ENCODE results near the gene FNDC3A.

The FNDC3A gene

DNA sequence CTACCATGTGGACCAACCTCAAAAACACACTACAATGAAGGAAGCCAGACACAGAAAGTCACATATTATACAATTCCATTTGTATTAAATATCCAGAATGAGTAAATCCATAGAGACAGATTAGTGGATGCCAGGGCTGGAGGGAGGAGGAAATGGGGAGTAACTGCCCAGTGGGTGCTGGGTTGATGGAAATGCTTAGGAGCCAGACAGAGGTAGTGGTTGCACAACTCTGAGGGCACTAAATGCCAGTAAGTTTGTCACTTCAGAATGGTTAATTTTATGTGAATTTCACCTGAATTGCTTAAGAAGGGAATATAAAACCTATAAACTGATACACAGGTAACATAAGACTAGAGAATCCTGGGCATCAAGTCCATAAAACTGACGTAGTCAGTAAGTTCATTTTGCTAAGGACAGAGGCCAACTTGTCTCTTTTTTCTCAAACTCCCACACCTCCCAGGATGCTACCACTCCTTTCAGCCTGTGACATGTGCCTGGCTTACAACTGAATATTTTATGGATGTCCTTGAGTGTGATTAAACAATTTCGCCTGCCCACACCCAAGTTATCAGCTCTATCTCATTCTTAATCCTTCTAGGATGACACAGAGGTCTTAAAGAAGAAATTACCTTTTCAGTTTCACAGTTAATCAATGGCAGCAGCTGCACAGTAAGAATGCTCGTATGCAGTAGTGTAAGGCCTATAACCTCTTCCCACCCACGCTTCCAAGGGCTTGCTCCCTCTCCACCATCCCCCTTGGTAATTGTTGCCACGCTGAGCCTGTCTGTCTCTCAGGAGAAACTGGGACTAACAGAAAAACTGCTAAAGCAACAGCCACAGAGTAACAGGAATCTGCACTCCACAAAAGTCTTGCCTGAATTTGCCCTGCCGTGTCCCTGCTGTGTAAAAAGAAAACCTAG lies 238.5 kb downstream of the FNDC3A start:
- Histone ChIP-seq H3K79me2 (no peaks in the 10 kb centered on the region), H3K9ac (no peak overlapping the region), H3K4me3 (ENCODE audit: low read depth, low read length) (no peak overlapping the region), H3K36me3 (ENCODE audit: control insufficient read depth, insufficient read depth, low read length) (no peaks in the 10 kb centered on the region), H3K27me3 (ENCODE audit: control insufficient read depth, insufficient read depth, low read length) (no peaks in the 10 kb centered on the region), H3K9me3 (ENCODE audit: control insufficient read depth, low read length) (no peaks in the 10 kb centered on the region), H2AFZ (no peak overlapping the region), H3K4me1 (no peaks in the 10 kb centered on the region), H3K27ac (no peak overlapping the region), H3K4me2 (ENCODE audit: low read length) (no peak overlapping the region)
- TF ChIP-seq, protein P1, sequence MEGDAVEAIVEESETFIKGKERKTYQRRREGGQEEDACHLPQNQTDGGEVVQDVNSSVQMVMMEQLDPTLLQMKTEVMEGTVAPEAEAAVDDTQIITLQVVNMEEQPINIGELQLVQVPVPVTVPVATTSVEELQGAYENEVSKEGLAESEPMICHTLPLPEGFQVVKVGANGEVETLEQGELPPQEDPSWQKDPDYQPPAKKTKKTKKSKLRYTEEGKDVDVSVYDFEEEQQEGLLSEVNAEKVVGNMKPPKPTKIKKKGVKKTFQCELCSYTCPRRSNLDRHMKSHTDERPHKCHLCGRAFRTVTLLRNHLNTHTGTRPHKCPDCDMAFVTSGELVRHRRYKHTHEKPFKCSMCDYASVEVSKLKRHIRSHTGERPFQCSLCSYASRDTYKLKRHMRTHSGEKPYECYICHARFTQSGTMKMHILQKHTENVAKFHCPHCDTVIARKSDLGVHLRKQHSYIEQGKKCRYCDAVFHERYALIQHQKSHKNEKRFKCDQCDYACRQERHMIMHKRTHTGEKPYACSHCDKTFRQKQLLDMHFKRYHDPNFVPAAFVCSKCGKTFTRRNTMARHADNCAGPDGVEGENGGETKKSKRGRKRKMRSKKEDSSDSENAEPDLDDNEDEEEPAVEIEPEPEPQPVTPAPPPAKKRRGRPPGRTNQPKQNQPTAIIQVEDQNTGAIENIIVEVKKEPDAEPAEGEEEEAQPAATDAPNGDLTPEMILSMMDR (IDR thresholded peaks at IDR 0.05) = no peak

DNA sequence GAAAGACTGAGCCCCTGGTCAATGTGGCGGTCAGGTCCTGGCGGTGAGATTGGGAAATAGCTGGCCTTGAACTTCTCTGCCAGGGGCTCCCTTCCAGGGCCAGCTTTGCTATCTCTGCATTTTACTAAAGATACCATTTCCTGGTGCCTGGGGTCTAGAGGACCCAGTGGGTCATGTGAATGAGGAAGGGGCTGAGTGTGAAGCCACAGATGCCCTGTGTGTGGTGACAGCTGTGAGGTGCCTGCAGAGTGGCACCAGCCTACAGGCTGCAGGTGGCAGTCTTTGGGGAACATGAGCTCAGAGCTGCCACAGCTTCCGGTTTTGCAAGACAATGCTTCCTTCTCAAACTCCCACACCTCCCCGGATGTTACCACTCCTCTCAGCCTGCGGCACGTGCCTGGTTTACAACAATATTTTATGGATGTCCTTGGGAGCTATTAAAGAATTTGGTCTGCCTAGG lies 239.2 kb downstream of the FNDC3A start:
- no peaks in the 10 kb centered on the region for H3K36me3 ChIP-seq (ENCODE audit: control insufficient read depth, insufficient read depth, low read length)
- no peak overlapping the region for H3K4me3 ChIP-seq (ENCODE audit: low read depth, low read length)
- H3K79me2 ChIP-seq = no peaks in the 10 kb centered on the region
- TF ChIP-seq, protein P1 (IDR thresholded peaks at IDR 0.05) = no peak
- H3K27ac ChIP-seq = no peak overlapping the region
- H3K9me3 ChIP-seq (ENCODE audit: control insufficient read depth, low read length) = no peaks in the 10 kb centered on the region
- no peak overlapping the region for H2AFZ ChIP-seq
- no peaks in the 10 kb centered on the region for H3K4me1 ChIP-seq
- no peak overlapping the region for H3K4me2 ChIP-seq (ENCODE audit: low read length)
- no peak overlapping the region for H3K9ac ChIP-seq
- no peaks in the 10 kb centered on the region for H3K27me3 ChIP-seq (ENCODE audit: control insufficient read depth, insufficient read depth, low read length)

- TF ChIP-seq, protein P1 (IDR thresholded peaks at IDR 0.05) = no peak
- no peak overlapping the region for H3K4me3 ChIP-seq (ENCODE audit: low read depth, low read length)
- no peak overlapping the region for H3K27ac ChIP-seq
These were observed 240.6 kb downstream of the FNDC3A start for GRCh38 chr13:49216334-49216733.

GRCh38 chr13:49217962-49218492 lies 242.3 kb downstream of the FNDC3A start:
- Histone ChIP-seq H3K9me3 (ENCODE audit: control insufficient read depth, low read length) (no peaks in the 10 kb centered on the region), H3K27ac (no peak overlapping the region), H3K4me3 (ENCODE audit: low read depth, low read length) (no peak overlapping the region), H3K9ac (no peak overlapping the region), H3K36me3 (ENCODE audit: control insufficient read depth, insufficient read depth, low read length) (no peaks in the 10 kb centered on the region), H3K27me3 (ENCODE audit: control insufficient read depth, insufficient read depth, low read length) (no peaks in the 10 kb centered on the region), H2AFZ (no peak overlapping the region), H3K4me2 (ENCODE audit: low read length) (no peak overlapping the region), H3K4me1 (no peaks in the 10 kb centered on the region), H3K79me2 (no peaks in the 10 kb centered on the region)
- TF ChIP-seq, protein P1 (IDR thresholded peaks at IDR 0.05) = no peak

More at GRCh38 chr13:49216334-49216733, 240.6 kb downstream of the FNDC3A start:
- Histone ChIP-seq H3K9me3 (ENCODE audit: control insufficient read depth, low read length) (no peaks in the 10 kb centered on the region), H3K4me2 (ENCODE audit: low read length) (no peak overlapping the region), H3K9ac (no peak overlapping the region), H3K36me3 (ENCODE audit: control insufficient read depth, insufficient read depth, low read length) (no peaks in the 10 kb centered on the region), H3K27me3 (ENCODE audit: control insufficient read depth, insufficient read depth, low read length) (no peaks in the 10 kb centered on the region), H2AFZ (no peak overlapping the region), H3K79me2 (no peaks in the 10 kb centered on the region), H3K4me1 (no peaks in the 10 kb centered on the region)
